CD4-positive, alpha-beta memory T cell (primary cell): ENCODE data around the gene MACROD2. TPM values are rescaled to one million over a fixed set of nuclear protein-coding genes. Genes with fewer than 3 reads are reported as not detected.

ENCODE experiments used
- CTCF ChIA-PET: fragments of 350-600 bp; sonication (Branson Sonifier 250); formaldehyde crosslinking; loops from one replicate; lab custom pipeline; 2021; ENCODE audit warnings: inconsistent platforms; ENCODE audit not compliant: partially characterized antibody; lab: Charles Lee
- POLR2A ChIA-PET: fragments of 350-600 bp; sonication (Branson Sonifier 250); formaldehyde crosslinking; loops from one replicate; lab custom pipeline; 2021; ENCODE audit not compliant: partially characterized antibody; lab: Charles Lee
- DNase-seq, 5 donors: peaks; one replicate each; pipeline versions ENCODE4 v3.0.0 to v3.0.0-alpha.2; 2020 to 2022; ENCODE audit warnings: mixed read lengths in 1 of 5
- H3K27ac ChIP-seq: one replicate; pipeline ENCODE4 v1.7.0; 2013; ENCODE audit warnings: low read depth, low read length
- H3K27me3 ChIP-seq: 2 replicates; pipeline ENCODE4 v1.7.0; 2013; ENCODE audit warnings: mild to moderate bottlenecking, low read length, moderate library complexity; ENCODE audit not compliant: insufficient read depth
- H3K36me3 ChIP-seq: 2 replicates; pipeline ENCODE4 v1.7.0; 2013; ENCODE audit warnings: mild to moderate bottlenecking, low read length, moderate library complexity; ENCODE audit not compliant: insufficient read depth
- H3K4me1 ChIP-seq: 2 replicates; pipeline ENCODE4 v1.7.0; 2013; ENCODE audit warnings: mild to moderate bottlenecking, low read length, moderate library complexity; ENCODE audit not compliant: insufficient read depth
- H3K4me3 ChIP-seq, 2 donors: one replicate each; pipeline ENCODE4 v1.7.0; 2013; ENCODE audit warnings: low read length in 2 of 2, mild to moderate bottlenecking in 1 of 2
- H3K9me3 ChIP-seq, 2 donors: one replicate each; pipeline ENCODE4 v1.7.0; 2013; ENCODE audit warnings: low read length in 2 of 2, control low read depth in 1 of 2; ENCODE audit not compliant: control insufficient read depth in 1 of 2
- H3K27ac Mint-ChIP-seq, 7 donors: one replicate each; pipeline ENCODE4 v1.8.0; 2020 to 2021; ENCODE audit warnings: mixed read lengths in 7 of 7, mild to moderate bottlenecking in 6 of 7, inconsistent platforms in 3 of 7, moderate library complexity in 3 of 7
- H3K27me3 Mint-ChIP-seq, 2 donors: one replicate each; pipeline ENCODE4 v1.8.0; 2020 to 2021; ENCODE audit warnings: mixed read lengths in 2 of 2
- H3K36me3 Mint-ChIP-seq, 2 donors: one replicate each; pipeline ENCODE4 v1.8.0; 2020 to 2021; ENCODE audit warnings: mixed read lengths in 2 of 2, inconsistent platforms in 1 of 2, mild to moderate bottlenecking in 1 of 2
- H3K4me1 Mint-ChIP-seq, 4 donors: one replicate each; pipeline ENCODE4 v1.8.0; 2020 to 2021; ENCODE audit warnings: mixed read lengths in 4 of 4, mild to moderate bottlenecking in 1 of 4
- H3K4me3 Mint-ChIP-seq, 8 donors: one replicate each; pipeline ENCODE4 v1.8.0; 2020 to 2021; ENCODE audit warnings: mixed read lengths in 8 of 8, mild to moderate bottlenecking in 7 of 8, moderate library complexity in 6 of 8, inconsistent platforms in 3 of 8
- H3K9me3 Mint-ChIP-seq, 8 donors: one replicate each; pipeline ENCODE4 v1.8.0; 2020 to 2021; ENCODE audit warnings: mixed read lengths in 8 of 8, mild to moderate bottlenecking in 5 of 8, inconsistent platforms in 3 of 8, moderate library complexity in 1 of 8
- intact Hi-C: fragments of 100-400 bp; cut with micrococcal nuclease; formaldehyde crosslinking; loops from one replicate; pipeline ENCODE4 v1.15.1; 2023
- polyA plus RNA-seq, 2 donors: library from polyadenylated mRNA; unstranded; fragments of 300-500 nt; fragmentation: Illumina TruSeq; gene quantifications; one replicate each; pipeline ENCODE4 v1.2.3, GENCODE V29; 2021
- total RNA-seq, 2 experiments: library from RNA; stranded (reverse); gene quantifications; one replicate each; pipeline ENCODE4 v1.2.3, GENCODE V29; 2021

The MACROD2 gene
- total and polyA plus RNA-seq, 4 experiments from 2014 or later: not detected

DNA sequence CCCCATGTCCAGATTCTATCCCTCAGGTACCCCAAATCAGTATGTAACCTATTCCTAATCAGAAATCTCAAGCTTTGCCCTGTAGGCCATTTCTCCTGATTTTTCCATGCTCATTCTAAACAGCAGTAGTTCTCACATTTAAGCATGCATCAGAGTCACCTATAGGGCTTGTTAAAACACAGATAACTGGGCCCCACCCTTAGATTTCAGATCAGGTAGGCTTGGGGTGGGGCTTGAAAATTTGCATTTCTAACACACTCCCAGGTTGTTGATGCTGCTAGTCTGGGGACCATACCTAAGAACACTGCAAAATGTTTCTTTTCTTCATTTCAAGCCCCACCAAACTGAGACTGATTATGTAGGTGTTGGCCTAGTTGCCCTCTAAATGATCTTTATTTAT, 963.3 kb downstream of the MACROD2 start:
- H3K27me3 Mint-ChIP-seq: no peaks in the 10 kb centered on the region

DNA sequence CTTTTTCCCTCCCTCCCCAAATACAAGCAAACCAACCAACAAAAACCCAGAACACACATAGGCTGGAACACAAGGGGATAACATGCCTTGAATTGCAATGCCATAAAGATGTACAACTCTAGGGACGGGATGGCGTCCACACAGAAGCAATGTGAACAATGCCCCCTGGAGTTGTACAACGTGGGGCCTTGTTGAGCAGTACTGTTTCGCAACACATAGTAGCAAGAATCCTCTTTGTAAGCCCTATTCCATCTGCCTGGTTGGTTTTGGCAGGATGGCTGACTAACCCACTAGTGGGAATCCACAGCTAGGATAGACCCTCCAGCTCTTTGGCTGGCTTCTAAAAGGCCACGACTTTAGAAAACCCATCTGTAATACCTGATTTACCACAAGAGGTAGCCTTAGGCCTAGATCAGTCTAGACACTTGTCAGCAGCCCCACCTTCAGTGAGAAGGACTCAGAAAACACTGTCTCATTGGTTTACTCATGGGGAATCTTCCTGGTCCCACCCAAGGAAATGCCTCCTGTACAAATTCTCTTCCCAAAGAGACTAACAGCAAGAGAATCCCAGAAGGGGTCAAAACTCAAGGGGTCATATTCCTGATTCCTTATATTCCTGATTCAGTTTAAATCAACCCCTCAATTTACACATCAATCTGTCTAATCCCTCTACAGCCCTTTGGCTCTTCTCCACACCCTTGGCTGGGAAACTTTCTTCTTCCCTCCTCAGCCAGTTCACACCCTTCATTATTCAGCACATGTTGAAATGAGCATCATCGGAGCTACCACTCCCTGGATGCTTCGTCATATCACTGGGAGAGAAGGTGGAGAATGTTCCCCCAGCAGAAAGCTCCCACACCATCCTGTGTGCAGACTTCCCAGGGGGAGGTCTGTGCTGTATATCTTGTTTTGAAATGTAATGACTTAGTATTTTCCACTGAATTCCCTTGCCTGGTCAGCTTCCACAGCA, 964.5 kb downstream of the MACROD2 start:
- DNase-seq: no peak
- intact Hi-C loops: no loop called here
- peaks cover 0 to 13% (median 6%) of the 10 kb centered on the region in 8 donors for H3K9me3 Mint-ChIP-seq
- no peaks in the 10 kb centered on the region for H3K4me1 Mint-ChIP-seq
- ChIA-PET CTCF (no interaction called here), POLR2A (no interaction called here)
- no peaks in the 10 kb centered on the region for H3K4me1 ChIP-seq
- no peak overlapping the region for H3K4me3 ChIP-seq
- no peak overlapping the region for H3K27ac ChIP-seq
- no peak overlapping the region for H3K4me3 Mint-ChIP-seq
- no peaks in the 10 kb centered on the region for H3K36me3 ChIP-seq
- no peaks in the 10 kb centered on the region for H3K27me3 ChIP-seq
- no peaks in the 10 kb centered on the region for H3K36me3 Mint-ChIP-seq
- no peaks in the 10 kb centered on the region for H3K27me3 Mint-ChIP-seq
- H3K9me3 ChIP-seq: no peaks in the 10 kb centered on the region
- H3K27ac Mint-ChIP-seq: peak overlapping the region in 1 of 7 donors; percentile 43

More for the DNA sequence above, 963.3 kb downstream of the MACROD2 start:
- no peak overlapping the region for H3K4me3 Mint-ChIP-seq
- no peak for DNase-seq
- Histone ChIP-seq H3K9me3 (no peaks in the 10 kb centered on the region), H3K4me1 (no peaks in the 10 kb centered on the region), H3K27ac (no peak overlapping the region), H3K27me3 (no peaks in the 10 kb centered on the region), H3K4me3 (no peak overlapping the region), H3K36me3 (no peaks in the 10 kb centered on the region)
- POLR2A ChIA-PET: no interaction called here
- H3K4me1 Mint-ChIP-seq: no peaks in the 10 kb centered on the region
- intact Hi-C loops: no loop called here
- CTCF ChIA-PET: no interaction called here
- no peaks in the 10 kb centered on the region for H3K36me3 Mint-ChIP-seq
- H3K9me3 Mint-ChIP-seq: peaks cover 0 to 12% (median 4%) of the 10 kb centered on the region in 8 donors
- H3K27ac Mint-ChIP-seq: no peak overlapping the region

DNA sequence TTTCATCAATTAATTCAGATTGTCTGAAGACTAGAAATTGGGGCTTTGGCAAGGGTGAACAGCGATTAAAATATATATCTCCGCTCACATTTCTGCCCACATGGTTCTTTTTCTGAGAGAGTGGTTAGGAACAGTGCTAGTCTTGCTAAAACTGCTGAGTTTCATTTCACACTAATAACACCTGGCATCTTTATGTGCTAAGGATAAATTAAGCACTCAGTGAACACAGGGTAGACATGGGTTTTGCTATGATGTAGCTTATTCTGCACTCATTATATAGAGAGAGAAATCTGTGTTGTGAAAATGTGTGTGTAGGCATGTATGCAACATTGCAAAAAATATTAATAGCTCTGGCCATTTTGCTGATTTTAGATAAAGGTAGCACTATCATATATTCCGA, 965.5 kb downstream of the MACROD2 start:
- H3K27me3 ChIP-seq: no peaks in the 10 kb centered on the region
- Mint-ChIP-seq H3K4me1 (no peaks in the 10 kb centered on the region), H3K36me3 (no peaks in the 10 kb centered on the region), H3K27me3 (no peaks in the 10 kb centered on the region), H3K4me3 (no peak overlapping the region), H3K27ac (no peak overlapping the region), H3K9me3 (peaks cover 0 to 15% (median 6%) of the 10 kb centered on the region in 8 donors)
- intact Hi-C loops: no loop called here
- H3K4me3 ChIP-seq: no peak overlapping the region
- ChIA-PET POLR2A (no interaction called here), CTCF (no interaction called here)
- no peak overlapping the region for H3K27ac ChIP-seq
- H3K4me1 ChIP-seq: no peaks in the 10 kb centered on the region
- no peak for DNase-seq
- H3K9me3 ChIP-seq: no peaks in the 10 kb centered on the region
- no peaks in the 10 kb centered on the region for H3K36me3 ChIP-seq

DNA sequence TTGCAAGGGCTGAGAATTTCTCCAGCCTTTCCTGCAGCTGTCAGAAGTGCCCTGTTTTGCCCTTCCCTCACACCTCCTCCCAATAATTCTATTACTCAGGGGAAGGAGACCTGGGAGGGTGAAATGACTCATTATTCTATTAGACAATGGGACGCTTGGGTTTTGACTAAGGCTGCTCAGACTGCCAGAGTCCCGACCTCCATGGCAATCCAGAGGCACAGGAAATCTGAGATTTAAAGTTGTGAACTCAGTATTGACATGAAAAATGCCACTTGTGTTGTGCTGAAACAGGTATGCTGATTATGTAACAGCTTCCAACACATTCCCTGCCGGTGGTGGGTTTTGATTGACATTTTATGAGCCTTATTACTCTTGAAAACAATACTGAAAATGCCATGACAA, 967.9 kb downstream of the MACROD2 start:
- Mint-ChIP-seq H3K4me3 (no peak overlapping the region), H3K27ac (no peak overlapping the region), H3K27me3 (no peaks in the 10 kb centered on the region), H3K9me3 (peaks cover 0 to 16% (median 9%) of the 10 kb centered on the region in 8 donors), H3K4me1 (no peaks in the 10 kb centered on the region), H3K36me3 (no peaks in the 10 kb centered on the region)
- Histone ChIP-seq H3K4me3 (no peak overlapping the region), H3K9me3 (no peaks in the 10 kb centered on the region), H3K4me1 (no peaks in the 10 kb centered on the region), H3K27ac (no peak overlapping the region), H3K36me3 (no peaks in the 10 kb centered on the region), H3K27me3 (no peaks in the 10 kb centered on the region)
- ChIA-PET CTCF (no interaction called here), POLR2A (no interaction called here)
- intact Hi-C loops: no loop called here
- DNase-seq: no peak

DNA sequence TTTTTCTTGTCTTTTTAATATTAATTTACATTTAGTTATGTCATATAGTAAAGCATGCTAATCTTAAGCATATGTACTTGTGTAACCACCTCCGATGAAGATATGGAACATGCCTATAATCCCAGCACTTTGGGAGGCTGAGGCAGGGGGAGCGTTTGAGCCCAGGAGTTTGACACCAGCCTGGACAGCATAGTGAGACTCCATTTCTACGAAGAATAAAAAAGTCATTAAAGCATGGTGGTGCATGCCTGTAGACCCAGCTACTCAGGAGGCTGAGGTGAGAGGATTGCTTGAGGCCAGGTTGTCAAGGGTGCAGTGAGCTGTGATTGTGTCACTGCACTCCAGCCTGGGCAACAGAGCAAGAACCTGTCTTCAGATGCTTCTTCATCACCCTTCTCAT, 970.9 kb downstream of the MACROD2 start:
- peaks cover 0 to 9% (median 7%) of the 10 kb centered on the region in 8 donors for H3K9me3 Mint-ChIP-seq
- no peak overlapping the region for H3K27ac Mint-ChIP-seq
- Histone ChIP-seq H3K27me3 (no peaks in the 10 kb centered on the region), H3K4me3 (no peak overlapping the region), H3K27ac (no peak overlapping the region), H3K9me3 (no peaks in the 10 kb centered on the region), H3K36me3 (no peaks in the 10 kb centered on the region), H3K4me1 (no peaks in the 10 kb centered on the region)
- H3K27me3 Mint-ChIP-seq: no peaks in the 10 kb centered on the region
- CTCF ChIA-PET: no interaction called here
- H3K4me1 Mint-ChIP-seq: no peaks in the 10 kb centered on the region
- no peaks in the 10 kb centered on the region for H3K36me3 Mint-ChIP-seq
- DNase-seq: no peak
- POLR2A ChIA-PET: no interaction called here
- H3K4me3 Mint-ChIP-seq: no peak overlapping the region
- intact Hi-C loops: no loop called here

DNA sequence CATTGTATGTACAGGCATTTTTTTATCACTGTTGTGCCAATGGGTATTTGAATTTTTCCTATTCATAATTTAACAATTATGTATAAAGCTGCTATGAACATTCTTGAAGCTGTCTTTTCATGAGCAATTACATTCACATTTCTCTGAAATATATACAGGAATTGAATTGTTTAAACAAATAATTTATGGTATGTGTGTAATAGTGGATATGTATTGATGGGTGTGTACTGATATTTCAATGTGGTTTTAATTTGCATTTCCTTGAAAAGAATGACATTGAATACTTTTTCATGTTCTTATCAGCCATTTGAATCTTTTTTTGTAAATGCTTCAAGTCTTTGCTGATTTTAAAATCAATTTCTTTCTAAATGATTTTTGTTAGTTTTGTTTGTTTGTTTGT, 971.5 kb downstream of the MACROD2 start:
- H3K36me3 Mint-ChIP-seq: no peaks in the 10 kb centered on the region
- H3K27me3 Mint-ChIP-seq: no peaks in the 10 kb centered on the region
- no peak overlapping the region for H3K4me3 ChIP-seq
- H3K4me1 ChIP-seq: no peaks in the 10 kb centered on the region
- H3K9me3 ChIP-seq: no peaks in the 10 kb centered on the region
- intact Hi-C loops: no loop called here
- H3K27ac ChIP-seq: no peak overlapping the region
- no peak for DNase-seq
- H3K36me3 ChIP-seq: no peaks in the 10 kb centered on the region
- no peak overlapping the region for H3K27ac Mint-ChIP-seq
- no peaks in the 10 kb centered on the region for H3K4me1 Mint-ChIP-seq
- no peaks in the 10 kb centered on the region for H3K27me3 ChIP-seq
- H3K4me3 Mint-ChIP-seq: no peak overlapping the region
- H3K9me3 Mint-ChIP-seq: peaks cover 0 to 13% (median 8%) of the 10 kb centered on the region in 8 donors
- ChIA-PET CTCF (no interaction called here), POLR2A (no interaction called here)

DNA sequence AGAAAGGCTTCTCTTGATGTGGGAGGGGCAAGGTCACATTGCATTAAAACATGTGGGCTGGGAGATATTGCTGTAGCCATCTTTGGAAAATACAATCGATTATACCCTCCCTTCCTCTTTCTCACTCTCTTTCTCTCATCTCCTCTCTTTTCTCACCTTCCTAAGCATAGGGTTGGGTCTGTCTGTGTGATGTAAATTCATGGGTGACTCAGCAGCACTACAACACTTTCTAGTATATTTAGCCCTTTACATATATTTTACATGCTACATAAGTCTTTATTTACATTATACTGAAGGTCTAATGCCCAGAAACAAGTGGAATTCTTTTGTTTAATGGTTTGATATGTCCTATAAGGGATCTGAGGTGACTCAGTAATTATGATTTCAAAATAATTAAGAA, 976.9 kb downstream of the MACROD2 start:
- ChIA-PET POLR2A (no interaction called here), CTCF (no interaction called here)
- H3K4me1 Mint-ChIP-seq: no peaks in the 10 kb centered on the region

More for the DNA sequence above, 976.9 kb downstream of the MACROD2 start:
- Mint-ChIP-seq H3K4me3 (no peak overlapping the region), H3K27me3 (no peaks in the 10 kb centered on the region), H3K9me3 (peaks cover 3 to 13% (median 8%) of the 10 kb centered on the region in 8 donors), H3K36me3 (no peaks in the 10 kb centered on the region), H3K27ac (no peak overlapping the region)
- no peaks in the 10 kb centered on the region for H3K4me1 ChIP-seq
- DNase-seq: no peak
- H3K27me3 ChIP-seq: no peaks in the 10 kb centered on the region
- no peak overlapping the region for H3K27ac ChIP-seq
- no peak overlapping the region for H3K4me3 ChIP-seq
- intact Hi-C loops: no loop called here
- no peaks in the 10 kb centered on the region for H3K9me3 ChIP-seq
- H3K36me3 ChIP-seq: no peaks in the 10 kb centered on the region
